Measurements from ENCODE around the gene PYGB. TPM values are rescaled to one million over a fixed set of nuclear protein-coding genes. Genes with fewer than 3 reads are reported as not detected.

PYGB gene
- total RNA-seq, 2 donors from 2014 or later, result 231 to 261 TPM

DNA sequence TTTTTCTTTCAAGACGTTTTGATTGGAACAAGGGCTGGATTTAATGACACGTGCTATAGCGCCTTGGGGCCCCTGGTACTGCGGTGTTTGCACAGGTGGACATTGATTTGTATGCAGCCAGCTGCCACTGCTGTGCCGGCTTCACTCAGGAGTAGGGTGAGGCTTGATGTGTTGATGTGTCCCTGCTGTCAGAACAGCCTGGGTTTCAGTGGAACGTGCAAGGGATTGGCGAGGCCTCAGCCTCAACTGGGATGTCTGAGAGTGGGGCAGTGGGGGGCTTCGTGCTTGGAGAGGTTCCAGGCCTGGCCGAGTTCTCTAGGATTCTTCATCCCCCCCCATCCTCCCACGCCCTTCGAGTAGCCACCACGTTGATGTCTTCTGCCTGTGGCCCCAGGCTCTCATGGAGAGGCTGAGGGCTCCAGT, 23.0 kb downstream of the PYGB start:
- Histone ChIP-seq H3K27ac (peak overlapping the region in 1 of 2 donors; percentile 9), H3K27me3 (replicated peaks; ENCODE audit: insufficient read depth) (no peaks in the 10 kb centered on the region), H3K9me3 (no peaks in the 10 kb centered on the region), H3K36me3 (peaks cover 0 to 4% of the 10 kb centered on the region in 2 donors), H3K4me1 (replicated peaks) (peaks cover 20% of the 10 kb centered on the region), H3K4me3 (no peak overlapping the region)
- 67% methylated on average over 10 of the region's 12 CpGs for WGBS
- TF ChIP-seq, protein P1, sequence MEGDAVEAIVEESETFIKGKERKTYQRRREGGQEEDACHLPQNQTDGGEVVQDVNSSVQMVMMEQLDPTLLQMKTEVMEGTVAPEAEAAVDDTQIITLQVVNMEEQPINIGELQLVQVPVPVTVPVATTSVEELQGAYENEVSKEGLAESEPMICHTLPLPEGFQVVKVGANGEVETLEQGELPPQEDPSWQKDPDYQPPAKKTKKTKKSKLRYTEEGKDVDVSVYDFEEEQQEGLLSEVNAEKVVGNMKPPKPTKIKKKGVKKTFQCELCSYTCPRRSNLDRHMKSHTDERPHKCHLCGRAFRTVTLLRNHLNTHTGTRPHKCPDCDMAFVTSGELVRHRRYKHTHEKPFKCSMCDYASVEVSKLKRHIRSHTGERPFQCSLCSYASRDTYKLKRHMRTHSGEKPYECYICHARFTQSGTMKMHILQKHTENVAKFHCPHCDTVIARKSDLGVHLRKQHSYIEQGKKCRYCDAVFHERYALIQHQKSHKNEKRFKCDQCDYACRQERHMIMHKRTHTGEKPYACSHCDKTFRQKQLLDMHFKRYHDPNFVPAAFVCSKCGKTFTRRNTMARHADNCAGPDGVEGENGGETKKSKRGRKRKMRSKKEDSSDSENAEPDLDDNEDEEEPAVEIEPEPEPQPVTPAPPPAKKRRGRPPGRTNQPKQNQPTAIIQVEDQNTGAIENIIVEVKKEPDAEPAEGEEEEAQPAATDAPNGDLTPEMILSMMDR (IDR thresholded peaks at IDR 0.05), result no peak
- TF ChIP-seq POLR2A (IDR thresholded peaks at IDR 0.05) (no peak), POLR2AphosphoS5 (IDR thresholded peaks at IDR 0.05) (no peak)
- intact Hi-C loops (cut with DNase I), result no loop called here
- no peak for DNase-seq (ENCODE audit: low spot score)

GRCh38 chr20:25271486-25272222, 23.8 kb downstream of the PYGB start:
- H3K27ac ChIP-seq, result peak overlapping the region; percentile 3 to 9
- no peak overlapping the region for H3K4me3 ChIP-seq
- intact Hi-C loops (cut with DNase I), result no loop called here
- 93% methylated on average over 13 of the region's 13 CpGs for WGBS
- TF ChIP-seq POLR2A (IDR thresholded peaks at IDR 0.05) (no peak), POLR2AphosphoS5 (IDR thresholded peaks at IDR 0.05) (no peak)
- TF ChIP-seq, protein P1 (IDR thresholded peaks at IDR 0.05), result no peak
- H3K27me3 ChIP-seq (replicated peaks; ENCODE audit: insufficient read depth), result no peaks in the 10 kb centered on the region
- peaks cover 20% of the 10 kb centered on the region for H3K4me1 ChIP-seq (replicated peaks)
- no peak for DNase-seq (ENCODE audit: low spot score)
- peaks cover 0 to 4% of the 10 kb centered on the region in 2 donors for H3K36me3 ChIP-seq
- no peaks in the 10 kb centered on the region for H3K9me3 ChIP-seq

- Histone ChIP-seq H3K4me1 (replicated peaks) (peaks cover 20% of the 10 kb centered on the region), H3K27me3 (replicated peaks; ENCODE audit: insufficient read depth) (no peaks in the 10 kb centered on the region), H3K4me3 (no peak overlapping the region), H3K36me3 (peaks cover 0 to 4% of the 10 kb centered on the region in 2 donors), H3K9me3 (no peaks in the 10 kb centered on the region), H3K27ac (peak overlapping the region; percentile 70 to 74)
- TF ChIP-seq POLR2AphosphoS5 (IDR thresholded peaks at IDR 0.05) (no peak), POLR2A (IDR thresholded peaks at IDR 0.05) (no peak)
- TF ChIP-seq, protein P1 (IDR thresholded peaks at IDR 0.05), result no peak
- WGBS, result 82% methylated on average over 19 of the region's 19 CpGs
- intact Hi-C loops (cut with DNase I), result no loop called here
- DNase-seq (ENCODE audit: low spot score), result no peak
Observed at GRCh38 chr20:25272223-25273000, 24.5 kb downstream of the PYGB start.

GRCh38 chr20:25273046-25273445, 25.2 kb downstream of the PYGB start:
- no peak overlapping the region for H3K4me3 ChIP-seq
- H3K4me1 ChIP-seq (replicated peaks), result peaks cover 20% of the 10 kb centered on the region
- WGBS, result 78% methylated on average over 10 of the region's 10 CpGs
- TF ChIP-seq POLR2A (IDR thresholded peaks at IDR 0.05) (no peak), POLR2AphosphoS5 (IDR thresholded peaks at IDR 0.05) (no peak)
- TF ChIP-seq, protein P1 (IDR thresholded peaks at IDR 0.05), result no peak
- H3K27me3 ChIP-seq (replicated peaks; ENCODE audit: insufficient read depth), result no peaks in the 10 kb centered on the region
- H3K36me3 ChIP-seq, result peaks cover 0 to 4% of the 10 kb centered on the region in 2 donors
- intact Hi-C loops (cut with DNase I), result loop anchor here (1.0 kb wide), 1 partner anchor 24 kb away; no protein-coding TSS in a partner anchor
- no peaks in the 10 kb centered on the region for H3K9me3 ChIP-seq
- H3K27ac ChIP-seq, result peak overlapping the region; percentile 70 to 74
- DNase-seq (ENCODE audit: low spot score), result no peak

Data from prostate gland (tissue), 2 donors.